Ureter (tissue), 1 donor: ENCODE data around the gene FOXK1. TPM values are rescaled to one million over a fixed set of nuclear protein-coding genes. Genes with fewer than 3 reads are reported as not detected.

ENCODE experiments used
- DNase-seq: peaks from one replicate; pipeline ENCODE4 v3.0.0-alpha.2; 2020; ENCODE audit warnings: low spot score
- total RNA-seq: library from RNA; stranded (reverse); gene quantifications from one replicate; pipeline ENCODE4 v1.2.4, GENCODE V29; 2023
- donor health status: DM: yes; HTN: yes; CAD: no.

Gene FOXK1
- total RNA-seq, 1 donor from 2014 or later, result 40.4 TPM

DNA sequence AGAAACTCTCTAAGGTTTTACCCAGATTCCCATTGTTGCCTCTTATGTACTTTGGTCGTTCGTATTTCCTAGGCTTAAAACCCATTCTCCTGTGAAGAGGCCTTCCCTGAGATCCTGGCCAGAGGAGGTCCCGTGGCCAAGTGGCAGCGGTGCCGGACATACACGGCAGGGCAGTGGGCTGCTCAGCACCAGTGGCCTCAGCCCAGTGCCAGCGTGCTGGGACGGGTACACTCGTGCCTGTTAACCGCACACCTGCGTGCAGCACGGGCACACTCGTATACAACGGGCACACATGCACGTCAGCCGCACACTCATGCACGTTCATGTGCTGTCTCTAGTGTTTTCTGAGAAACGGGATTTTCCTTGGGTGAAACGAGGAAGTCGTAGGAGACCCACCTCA, 40.2 kb downstream of the FOXK1 start:
- no peak for DNase-seq

DNA sequence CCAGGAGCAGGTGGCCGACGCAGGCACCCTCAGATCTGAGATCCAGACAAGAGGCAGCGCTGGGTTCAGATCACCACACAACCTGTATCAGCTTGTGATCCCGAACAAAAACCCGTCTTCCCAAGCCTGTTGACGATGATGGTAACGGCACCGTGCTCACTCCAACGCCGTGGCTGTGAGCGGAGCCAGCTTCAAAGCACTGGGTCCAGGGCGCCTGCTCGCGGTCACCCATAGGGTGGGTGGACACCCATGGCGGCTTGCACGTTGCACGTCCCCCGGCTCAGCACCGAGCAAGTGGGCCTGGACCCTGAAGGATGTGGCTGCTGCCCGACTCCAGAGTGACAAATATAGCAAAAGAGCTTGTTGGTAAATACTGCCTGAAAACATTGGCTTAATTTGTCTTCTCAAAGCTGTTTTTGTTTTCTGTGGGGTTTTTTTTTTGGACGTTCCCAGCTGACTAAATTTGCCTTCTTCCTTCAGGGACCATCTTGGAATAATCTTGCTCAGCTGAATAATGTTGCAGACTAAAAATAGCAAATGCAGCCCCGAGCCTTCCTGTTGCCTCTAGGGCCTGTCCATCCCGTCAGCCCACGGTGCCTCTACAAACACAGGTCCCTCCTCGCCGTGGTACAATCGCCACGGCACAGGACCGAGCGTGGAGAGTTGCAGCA, 41.0 kb downstream of the FOXK1 start:
- DNase-seq, result no peak

DNA sequence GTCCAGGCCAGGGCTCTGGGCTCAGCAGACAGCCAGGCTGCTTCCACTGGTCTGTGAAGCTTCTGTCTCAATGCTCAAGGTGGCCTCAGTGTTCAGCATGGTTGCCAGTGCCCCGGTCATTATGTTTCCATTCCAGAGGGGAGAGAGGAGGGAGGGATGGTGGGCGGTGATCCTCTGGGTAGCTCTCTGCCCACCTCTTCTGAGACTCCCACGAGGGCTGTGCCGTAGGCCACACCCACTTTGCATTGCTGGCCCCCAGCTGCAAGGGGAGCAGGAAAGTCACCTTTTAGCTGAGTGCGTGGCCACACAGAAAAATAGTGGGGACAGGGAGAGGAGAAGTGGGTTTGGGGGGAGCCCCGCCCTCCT, 42.5 kb downstream of the FOXK1 start:
- DNase-seq, result no peak

DNA sequence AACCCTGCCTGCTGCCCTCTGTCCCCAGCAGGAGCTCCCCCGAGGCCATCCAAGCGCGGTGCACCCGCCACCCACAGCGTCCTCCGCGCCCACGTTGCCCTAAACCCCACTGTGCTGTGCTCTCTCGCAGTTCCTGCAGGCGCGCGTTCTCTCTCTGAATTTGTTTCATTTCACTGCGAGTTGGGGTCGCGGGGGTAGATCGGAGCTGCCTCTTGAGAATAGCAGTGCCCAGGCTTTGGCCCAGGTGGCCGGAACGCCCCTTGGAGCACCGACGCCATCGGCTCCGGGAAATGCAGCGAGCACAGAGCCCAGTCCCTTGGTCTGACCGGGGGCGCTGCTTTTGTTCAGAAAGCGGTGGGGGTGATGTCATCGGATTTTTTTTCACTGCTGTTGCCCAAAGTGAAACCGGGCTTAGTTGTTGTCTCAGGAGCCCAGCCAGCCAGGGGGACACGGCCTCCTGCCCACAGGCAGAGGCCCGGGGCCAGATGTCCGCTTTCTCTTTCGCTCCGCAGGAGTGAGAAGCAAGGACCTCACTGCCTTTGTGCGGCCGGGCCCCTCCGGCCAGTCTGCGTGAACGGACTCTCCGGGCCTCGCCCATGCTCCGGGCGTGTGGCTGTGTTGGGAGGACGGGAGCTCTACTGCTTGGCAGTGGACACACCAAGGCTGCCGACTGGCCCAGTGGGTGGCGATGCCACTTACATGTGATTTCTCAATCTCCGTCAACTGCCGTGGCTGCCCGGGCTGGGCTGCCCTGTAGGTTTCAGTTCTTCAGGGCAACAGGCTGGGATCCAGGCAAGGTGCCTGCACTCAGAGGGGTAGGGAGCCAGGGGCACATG, 43.1 kb downstream of the FOXK1 start:
- peak; percentile 79 for DNase-seq

DNA sequence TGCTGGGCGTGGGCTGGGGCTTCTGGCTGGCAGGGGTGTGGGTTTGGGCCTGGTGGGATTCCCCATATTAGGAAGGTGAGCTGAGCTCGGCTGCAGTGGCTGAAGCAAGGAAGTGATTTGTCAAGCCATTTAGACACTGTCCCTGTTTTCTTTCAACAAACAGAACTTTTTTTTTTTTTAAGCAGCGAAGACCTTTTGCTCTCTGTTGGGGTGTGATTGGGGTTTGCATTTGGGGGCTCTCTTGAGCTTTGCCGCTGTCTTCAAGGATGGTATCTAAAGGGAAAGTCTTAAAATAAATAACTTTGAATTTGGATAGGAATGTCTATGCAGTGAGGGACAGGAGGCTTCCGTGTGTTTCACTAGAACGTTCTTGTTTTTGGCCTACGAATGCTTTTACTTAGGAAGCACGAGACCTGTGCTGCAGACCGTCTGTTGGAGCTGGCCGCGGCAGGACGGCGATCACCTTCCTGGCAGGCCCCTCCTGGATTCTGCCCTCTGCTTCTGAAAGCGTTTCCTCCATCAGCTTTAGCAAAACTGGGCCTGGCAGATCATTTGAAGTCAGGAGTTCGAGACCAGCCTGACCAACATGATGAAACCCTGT, 43.9 kb downstream of the FOXK1 start:
- no peak for DNase-seq

DNA sequence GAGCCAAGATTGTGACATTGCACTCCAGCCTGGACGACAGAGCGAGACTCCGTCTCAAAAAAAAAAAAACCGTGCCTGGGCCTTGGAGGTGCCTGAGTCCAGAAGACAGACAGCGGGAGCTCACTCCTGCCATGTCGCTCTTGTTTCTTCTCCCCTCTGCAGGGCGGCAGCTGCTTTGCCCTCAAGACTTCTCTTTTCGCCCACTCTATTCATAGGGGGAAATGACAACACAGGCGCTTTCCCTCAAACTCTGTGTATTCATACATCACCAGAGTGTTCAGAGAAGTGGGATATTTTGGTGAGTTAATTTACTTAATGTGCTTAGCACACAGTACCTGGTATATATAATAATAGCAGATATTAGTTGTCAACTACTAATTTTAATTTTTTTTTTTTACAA, 44.5 kb downstream of the FOXK1 start:
- DNase-seq, result no peak

DNA sequence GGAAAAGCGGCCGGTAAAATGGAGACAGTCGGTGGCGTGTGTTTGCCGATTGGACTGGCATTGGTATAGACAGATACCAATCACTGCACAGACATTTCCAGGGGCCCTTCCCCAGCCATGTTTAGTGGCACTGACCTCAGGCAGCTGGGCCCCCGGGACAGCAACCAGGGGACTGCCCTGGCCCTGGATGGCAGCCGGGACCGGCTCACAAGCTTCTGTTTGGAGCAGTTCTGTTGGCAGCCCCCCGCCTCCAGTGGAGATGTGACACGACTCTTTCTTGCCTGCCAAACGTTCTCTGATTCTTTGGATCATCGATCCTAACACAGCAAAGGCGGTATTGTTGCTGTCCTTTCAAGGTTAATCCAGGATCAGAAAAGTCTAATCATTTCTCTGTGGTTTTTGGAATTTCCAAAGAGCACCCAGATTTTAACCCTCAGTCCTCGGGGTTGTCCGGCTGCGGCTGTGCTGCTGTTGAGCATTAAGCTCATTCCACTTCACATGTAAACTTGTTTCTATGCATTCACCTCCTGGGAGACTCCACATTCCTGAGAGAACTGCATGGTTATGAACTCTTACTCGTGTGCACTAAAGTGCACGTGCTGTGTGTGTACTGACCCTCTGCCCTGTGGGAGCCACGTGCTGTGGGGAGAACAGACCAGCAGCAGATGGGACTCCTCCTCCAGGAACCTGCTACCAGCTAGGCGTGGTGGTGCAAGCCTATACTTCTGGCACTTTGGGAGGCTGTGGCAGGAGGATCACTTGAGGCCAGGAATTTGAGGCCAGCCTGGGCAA, 46.0 kb downstream of the FOXK1 start:
- no peak for DNase-seq

DNA sequence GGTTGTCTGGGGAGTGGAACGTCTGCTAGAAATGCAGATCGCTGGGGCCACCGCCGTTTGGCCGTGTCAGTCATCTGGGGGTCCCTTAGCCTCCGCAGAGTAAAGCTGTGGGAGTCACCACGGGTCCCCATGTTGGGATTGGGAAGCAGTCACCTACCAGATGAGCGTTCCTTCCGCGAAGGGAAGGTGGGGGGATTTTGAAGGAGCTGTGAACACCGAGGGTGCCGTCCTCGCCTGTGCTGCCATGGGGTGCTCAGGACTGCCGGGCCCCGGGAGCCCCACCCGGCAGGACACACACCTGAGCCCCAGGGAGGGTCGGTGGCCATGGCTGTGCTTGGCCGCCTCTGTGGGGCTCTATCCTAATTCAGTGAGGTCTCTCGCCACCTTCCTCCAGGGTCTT, 47.2 kb downstream of the FOXK1 start:
- no peak for DNase-seq

DNA sequence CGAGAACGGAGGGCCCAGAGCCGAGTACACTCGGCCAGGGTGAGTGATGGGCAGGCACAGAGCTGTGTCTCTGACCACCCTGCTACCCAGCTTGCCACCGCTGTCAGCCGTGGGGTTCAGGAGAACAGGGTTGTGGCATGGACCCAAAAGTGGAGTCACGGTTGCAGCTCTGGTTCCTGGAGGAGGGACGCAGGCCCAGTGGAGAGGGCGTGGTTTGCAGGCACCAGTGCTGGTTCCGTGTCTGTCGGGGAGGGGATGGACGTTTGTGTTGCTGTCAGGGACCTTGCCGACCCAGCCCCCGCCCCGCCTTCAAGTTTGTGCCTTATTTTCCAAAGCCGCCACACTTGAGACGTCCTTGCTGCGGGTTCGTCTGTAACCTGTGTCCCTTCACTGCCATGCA, 48.2 kb downstream of the FOXK1 start:
- no peak for DNase-seq

DNA sequence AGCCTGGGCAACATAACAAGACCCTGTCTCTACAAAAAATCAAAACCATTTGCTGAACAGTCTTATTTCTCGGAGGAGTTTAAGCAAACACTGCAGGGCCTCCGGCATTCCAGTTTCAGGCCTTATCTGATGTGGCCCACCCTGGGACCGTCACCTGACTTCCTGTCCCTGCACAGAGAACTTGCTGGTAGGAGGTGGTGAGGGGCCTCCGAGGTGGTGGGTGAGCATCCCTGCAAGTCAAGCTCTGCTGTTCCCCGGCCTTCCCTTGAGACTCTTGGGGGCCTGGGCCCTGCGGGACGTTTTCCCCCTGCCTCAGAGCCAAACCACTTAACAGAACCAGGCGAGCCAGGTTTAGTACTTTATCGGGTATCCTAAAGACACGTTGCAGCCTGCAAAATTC, 48.9 kb downstream of the FOXK1 start:
- no peak for DNase-seq

DNA sequence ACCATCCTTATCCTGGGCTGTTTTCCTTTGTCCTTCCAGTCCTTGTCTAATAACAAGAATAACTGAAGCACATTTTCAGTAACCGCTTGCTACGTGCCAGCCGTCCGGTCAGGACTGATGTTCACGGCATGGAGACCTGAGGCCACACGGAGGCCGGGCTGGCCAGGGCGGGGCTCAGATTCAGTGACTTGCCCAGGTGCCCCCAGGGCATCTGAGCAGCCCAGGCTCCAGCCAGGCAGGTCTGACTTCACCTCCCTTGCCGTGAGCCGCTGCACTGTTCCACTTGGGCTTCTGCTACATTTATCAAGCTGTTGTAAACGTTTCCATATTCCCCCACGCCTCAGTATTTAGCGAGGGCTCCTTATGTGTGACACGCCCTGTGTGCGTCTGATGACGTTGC, 49.7 kb downstream of the FOXK1 start:
- no peak for DNase-seq

DNA sequence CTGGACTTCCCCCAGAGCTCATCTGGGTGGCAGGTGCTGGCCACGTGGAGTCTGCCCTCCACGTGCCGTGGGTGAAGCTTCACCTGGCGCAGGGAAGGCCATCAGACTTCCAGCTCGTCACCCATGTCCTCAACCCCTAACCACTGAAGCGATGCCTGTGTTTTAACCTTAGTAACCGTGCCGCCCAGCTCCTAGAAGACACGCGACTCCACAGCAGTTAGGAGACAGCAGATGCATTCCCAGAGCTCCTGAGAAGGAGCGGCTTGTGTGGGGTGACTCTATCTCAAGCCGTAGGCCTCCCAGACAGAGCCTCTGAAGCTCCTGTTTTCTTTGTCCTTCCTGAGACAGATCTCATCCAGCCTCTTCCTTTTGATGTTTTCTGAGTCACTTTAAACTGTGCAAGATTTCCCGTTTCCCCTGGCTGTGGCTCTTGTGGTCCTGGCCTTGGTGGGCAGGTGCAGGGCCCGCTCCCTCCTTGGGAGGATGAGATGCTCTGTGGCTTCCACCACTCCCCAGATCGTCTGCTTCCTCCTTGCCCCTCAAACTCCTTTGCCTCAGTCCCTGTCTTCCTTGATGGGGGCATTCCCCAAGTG, 51.9 kb downstream of the FOXK1 start:
- DNase-seq, result no peak

DNA sequence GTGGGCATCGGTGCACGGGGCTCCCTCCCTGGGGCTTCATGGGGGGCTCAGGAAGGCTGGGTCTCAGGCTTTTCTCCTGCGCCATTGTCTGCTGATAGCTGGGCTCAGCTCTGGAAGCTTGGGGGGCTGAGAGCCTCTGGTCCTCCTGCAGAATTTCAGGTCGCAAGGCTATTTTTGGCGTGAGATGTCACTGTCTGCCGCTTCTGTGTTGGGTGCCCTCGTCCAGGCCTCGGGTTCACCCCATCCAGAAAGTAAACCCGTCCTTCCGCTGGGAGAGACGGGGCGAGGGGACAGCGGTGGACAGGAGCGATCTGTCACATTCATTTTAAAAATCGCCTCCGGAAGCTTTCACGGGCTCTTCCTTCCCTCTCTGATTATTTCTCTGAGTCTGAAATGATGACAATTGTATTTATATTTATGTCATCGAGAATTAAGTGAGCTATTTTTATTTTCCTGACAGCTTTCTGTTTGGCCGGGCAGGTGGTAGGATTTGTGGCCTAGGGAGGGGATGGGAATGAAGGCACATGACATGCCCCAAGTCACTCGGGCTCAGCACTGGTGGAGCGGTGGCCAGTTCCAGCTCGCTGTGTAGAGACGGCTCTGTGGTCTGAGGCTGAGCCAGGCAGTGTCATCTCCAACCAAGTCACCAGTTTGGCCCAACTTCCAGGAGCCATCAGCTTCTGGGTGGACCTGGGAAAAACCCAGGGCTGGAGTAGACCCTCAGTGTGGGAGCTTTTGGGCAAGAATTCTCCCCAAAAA, 52.7 kb downstream of the FOXK1 start:
- DNase-seq, result no peak

DNA sequence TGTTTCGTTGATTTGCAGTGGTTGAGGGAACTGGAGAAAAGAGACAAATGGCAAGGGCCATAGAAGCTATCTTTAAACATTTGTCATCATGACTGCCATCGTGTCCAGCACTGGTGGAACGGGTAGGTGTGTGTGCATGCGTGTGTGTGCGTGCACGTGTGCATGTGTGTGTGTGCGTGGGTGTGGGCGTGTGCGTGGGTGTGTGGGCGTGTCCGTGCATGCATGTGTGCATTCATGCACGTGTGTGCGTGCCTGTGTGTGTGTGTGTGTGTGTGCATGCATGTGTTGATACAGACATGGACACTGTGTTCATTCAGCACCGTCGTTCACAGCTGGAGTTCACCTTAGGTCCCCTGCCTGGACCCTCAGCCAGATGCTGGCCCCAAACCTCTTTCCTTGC, 55.2 kb downstream of the FOXK1 start:
- DNase-seq, result no peak

DNA sequence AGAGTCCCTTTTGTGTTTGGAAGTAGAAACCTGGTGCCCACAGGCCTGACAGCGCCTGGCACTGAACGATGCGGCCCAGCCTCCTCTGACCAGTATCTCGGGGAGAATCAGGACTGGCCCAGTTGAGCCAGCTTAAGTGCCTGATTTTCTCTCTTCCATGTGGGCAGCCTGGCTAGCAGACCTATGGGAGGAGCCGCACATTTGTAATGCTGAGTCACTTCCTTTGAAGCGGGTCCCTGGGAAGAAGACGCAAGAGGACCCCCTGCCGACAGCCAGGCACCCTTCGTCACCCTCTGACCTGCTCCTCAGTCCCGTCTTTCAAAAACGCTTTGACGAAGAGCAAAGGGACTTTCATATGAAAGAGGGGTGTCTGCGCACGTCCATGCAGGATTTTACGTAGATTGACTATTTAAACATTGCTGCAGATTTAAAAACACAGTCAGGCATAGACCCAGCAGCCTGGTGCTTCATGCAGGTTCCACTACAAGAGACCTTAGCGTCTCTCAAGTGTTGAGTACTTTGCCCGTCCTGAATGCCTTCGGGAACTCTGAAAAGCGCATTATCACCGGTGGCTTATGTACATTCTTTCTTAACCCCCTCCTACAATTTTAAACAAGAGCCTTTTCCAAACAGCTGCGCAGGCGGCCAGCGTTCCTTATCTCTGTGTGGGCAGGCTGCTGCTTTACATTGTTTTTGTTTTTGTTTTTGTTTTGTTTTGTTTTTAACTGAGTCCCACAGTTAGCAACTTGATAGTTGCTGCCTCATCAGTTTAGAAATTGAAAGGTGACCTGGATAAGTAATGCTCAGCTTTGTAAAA, 56.8 kb downstream of the FOXK1 start:
- DNase-seq, result no peak

DNA sequence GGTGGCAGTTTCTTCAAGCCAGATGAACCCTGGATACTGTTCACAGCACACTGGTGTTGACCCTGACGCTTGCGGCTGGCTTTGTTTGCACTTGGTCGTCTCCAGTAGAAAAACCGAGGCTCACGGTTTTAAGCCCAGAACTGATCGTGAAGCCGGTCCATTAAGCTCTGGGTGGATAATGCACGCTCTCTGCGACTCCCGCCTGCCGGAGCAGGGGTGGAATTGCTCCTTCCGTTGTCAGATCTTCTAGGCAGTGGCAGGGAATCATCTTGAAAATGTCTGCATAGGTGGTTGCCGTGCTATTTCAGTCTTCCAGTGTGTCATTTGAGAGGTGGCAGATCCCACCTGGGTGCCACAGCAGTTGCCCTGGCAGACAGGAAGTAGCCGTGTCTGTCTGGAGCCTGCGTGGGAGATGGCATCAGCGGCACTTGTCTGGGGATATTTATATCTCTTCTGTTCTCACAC, 57.5 kb downstream of the FOXK1 start:
- DNase-seq, result no peak

DNA sequence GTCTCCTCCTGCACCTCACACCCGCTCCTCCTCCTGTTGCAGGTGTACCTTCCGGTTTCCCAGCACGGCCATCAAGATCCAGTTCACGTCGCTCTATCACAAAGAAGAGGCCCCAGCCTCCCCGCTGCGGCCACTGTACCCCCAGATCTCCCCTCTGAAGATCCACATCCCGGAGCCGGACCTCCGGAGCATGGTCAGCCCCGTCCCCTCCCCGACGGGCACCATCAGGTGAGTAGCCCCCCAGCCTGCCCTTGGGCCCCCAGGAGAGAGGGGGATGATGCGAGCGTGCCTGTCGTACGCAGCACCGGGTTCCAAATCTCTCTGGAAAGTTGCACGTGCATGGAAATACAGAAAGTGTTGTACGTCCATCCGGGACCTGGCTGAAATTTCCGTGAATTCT, 58.7 kb downstream of the FOXK1 start:
- DNase-seq, result no peak

DNA sequence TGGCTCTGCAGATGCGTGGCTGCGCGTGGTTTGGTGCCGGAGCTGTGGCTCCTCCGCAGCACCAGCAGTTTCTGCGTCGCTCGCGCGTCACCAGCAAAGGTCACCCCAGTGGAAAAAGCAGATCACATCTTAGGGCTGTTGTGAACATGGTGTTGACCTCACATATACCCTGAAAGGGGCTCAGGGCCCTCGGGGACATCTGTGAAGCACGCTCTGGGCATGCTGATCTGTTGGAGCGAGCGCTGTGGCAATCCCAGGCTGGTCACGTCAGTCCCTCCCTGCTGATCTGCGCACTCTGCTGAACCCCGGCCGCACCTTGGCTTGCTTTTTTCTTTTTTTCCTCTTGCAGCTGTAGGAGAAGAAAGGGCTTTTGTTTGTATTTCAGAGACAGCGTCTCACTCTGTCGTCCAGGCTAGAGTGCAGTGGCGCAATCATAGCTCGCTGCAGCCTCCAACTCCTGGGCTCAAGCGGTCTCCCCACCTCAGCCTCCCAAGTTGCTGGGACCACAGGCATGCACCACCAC, 60.0 kb downstream of the FOXK1 start:
- no peak for DNase-seq

DNA sequence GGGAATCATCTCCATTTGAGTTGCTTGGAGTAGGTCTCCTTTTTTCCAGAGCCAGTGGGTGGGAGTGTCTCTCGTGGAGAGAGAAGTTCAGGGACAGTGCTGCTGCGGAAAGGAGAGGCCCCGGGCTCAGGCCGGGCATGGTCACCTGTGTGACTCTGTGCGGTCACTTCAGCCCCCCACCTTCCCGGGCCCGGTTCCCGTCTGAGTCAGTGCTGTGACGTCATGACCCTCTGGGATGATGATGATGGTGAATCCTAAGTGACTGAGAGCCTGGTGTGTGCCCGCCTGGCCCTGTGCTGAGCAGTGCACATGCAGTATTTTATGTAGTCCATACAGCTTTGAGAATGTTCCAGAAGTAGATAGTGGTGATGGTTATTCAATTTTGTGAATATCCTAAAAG, 60.8 kb downstream of the FOXK1 start:
- no peak for DNase-seq
